HG03025 (cell line): ENCODE measurements around the gene SGPP2.
A peak's percentile ranks its signal among the peaks of the same experiment; 100 is the strongest.
"Not testable (repeated sequence)": the region's sequence is repeated elsewhere in the genome, so short reads cannot be mapped to it uniquely, and the experiment has no call there.

ENCODE experiments used
- ATAC-seq: cut with Tn5 transposase; IDR thresholded peaks from one replicate; pipeline ENCODE4 v1.9.1; 2021; ENCODE audit warnings: mild to moderate bottlenecking, moderate library complexity; ENCODE audit not compliant: unreplicated experiment, low FRiP score

Gene SGPP2

DNA sequence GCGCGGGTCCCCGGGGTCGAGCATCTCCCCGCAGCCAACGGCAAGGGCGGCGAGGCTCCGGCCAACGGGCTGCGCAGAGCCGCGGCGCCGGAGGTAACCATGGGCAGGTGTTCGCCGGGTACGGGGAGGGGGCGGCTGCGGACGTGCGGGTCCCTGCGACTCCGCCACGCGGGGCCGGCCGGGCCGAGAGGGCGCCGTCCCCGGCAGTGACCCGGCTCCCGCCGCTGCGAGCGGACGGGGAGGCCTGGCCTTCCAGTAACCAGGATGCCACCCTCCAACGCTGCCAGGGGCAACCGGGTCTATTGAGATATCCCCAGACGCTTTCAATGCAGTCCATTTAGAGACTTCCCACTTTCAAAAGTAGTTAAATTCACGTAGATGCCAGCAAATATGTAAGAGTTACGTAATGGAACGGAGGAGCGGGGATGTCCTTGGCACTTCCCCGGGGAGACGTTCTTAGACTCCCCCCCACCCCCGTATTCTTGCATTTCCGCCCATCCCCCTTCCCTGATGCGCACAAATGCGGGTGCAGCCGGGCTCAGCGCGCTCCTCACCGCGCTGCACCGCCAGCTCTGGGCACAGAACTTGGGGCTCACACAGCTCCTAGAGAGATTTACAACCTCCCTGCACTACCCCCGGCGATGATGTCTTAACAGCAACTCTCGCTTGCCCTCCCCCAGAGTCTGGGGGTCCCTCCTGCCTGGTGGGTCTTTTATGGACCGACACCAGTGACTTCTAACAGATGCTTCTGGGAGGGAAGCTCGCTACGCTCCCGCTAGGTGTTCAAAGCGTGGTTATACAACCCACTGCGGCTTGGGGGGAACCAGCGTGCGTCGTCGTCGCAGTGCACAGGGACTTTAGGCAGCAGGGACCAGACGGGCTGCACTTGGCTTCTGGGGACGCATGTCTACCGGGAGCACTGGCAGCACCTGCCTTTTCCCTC is 657 bp downstream of the SGPP2 start:
- ATAC-seq, result peak; percentile 16

DNA sequence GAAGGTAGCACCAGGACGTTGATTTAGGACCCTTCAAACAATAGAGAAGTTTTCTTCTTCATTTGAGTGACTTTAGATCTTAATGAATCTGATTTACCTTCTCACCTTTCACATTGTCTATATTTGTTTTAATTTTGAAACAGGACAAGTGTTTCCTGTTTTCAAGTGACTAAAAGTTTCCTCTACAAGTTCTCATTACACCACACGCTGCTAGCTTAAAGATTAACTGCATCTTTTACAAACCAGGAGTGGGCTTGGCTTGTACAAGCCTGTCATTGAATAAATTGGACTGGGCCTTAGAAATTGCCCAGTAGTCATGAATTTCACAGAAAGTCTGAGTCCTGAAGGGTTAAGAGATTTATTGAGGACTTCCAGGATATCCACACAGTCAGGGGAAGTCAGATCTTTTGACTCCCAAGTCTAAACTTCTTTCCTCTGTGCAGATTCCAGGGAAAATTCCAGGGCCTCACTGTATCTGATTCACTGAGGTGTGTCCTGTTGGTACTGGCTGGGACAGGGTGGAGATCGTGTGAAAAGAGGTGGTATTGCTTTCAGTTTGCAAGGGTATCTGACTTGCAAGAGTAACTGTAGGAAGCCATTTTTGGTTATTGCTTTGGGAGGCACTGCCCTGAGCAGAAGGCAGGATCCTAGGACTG is 3.4 kb downstream of the SGPP2 start:
- ATAC-seq, result peak; percentile 36

DNA sequence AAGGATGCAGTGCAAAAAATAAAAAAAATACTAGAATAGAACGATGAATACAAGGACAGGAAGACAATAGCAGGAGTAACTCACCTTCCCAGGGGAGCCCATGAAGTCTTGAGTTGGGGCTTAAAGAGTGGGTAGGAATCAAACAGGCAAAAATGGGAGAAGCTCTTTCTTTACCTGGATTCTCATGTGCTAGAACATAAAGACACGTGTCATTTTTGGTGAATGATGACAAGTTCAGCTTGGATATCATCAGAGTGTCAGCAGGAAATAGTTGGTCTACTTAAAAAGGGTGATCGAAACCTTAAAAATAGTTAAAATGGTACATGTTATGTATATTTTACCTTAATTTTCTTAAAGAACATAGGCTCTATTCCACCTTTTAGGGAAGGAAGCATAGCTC is 5.7 kb downstream of the SGPP2 start:
- ATAC-seq, result no peak

DNA sequence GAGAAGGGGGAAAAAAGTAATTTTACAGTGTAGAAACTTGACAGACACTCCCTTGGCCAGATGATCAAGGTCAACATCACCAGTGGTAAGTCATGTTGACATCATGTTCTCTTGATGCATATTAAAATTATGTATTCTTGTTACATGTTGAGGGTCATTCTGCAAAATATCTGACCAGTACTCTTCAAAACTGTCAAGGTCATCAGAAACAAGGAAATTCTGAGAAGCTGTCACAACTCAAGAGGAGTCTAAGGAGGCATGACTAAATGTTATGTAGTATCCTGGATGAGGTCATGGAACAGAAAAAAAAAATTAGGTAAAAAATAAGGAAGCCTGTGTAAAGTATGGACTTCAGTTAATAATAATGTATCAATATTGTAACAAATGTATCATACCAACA is 6.3 kb downstream of the SGPP2 start:
- ATAC-seq, result no peak

DNA sequence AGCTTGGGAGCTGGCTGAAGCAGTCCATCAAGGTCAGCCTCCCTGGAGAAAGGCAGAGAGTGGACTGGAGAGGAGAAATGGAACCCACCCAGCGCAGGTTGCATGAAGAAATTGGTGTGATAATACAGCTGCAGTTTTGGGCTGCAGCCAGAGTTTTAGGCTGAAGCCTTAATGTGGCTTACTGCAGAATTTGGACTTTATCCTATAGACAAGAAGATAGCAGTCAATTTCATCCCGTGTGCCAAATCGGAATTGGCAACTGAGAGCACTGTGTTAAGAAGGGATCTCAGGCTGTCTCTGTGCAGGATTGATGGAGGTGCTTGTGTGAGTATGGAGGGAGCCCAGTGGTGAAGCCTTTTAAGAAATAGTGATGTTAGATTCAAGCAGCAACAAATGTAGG is 7.5 kb downstream of the SGPP2 start:
- no peak for ATAC-seq

DNA sequence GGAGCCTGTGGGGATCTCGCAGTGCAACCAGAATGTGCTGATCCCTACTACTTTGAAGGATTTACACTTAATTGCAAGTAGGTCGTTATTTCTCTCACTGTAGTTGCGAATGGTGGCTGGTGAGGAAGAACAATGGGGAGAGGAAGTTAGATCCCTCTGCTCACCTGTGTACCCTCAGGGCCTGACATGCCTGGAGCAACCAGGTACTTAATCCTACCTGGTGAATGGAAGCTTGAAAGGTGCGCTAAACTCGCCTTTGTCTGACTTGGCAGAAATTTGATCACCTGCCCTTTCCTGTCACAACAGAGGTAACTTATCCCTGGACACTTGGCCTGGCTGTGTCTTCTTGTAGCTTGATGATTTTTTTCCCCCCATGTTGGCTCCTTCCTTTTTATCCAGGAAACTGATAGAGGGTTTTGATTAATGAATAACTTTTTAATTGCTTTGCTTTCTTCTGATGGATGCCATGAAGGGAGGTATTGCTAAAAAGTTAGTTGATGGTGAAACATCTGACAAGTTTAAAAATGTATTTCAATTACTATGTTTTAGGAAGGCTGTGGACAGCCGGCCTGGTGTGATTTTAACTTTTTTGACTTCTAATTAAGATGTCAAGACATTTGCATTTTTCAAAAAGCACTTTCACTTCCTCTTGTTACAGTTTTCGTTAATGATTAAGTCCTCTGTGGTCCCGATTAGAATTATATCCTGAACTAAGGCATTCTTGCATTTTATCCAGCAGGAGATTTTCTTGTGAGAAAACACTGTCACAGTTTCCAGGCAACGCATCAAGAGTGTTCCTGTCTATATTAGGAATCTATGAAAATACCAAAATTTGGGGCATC is 9.2 kb downstream of the SGPP2 start:
- ATAC-seq, result peak; percentile 83

DNA sequence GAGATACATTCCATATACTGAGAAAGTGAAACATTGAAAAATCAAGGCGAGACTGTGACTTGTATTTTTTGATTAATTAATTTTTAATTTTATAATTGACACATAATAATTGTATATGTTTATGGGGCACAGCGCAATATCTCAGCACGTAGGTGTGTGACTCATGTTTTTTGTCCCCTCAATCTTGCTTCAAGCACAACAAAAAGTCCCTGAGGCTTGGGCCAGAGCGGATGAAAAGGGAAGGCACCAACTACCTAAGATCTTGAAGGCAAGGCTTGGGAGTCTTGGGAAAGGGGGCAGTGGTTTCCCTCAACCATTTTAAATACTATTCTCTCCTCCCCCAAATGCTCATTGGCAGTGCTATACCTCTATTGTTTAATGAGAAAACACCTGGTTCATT is 9.9 kb downstream of the SGPP2 start:
- peak; percentile 34 for ATAC-seq

DNA sequence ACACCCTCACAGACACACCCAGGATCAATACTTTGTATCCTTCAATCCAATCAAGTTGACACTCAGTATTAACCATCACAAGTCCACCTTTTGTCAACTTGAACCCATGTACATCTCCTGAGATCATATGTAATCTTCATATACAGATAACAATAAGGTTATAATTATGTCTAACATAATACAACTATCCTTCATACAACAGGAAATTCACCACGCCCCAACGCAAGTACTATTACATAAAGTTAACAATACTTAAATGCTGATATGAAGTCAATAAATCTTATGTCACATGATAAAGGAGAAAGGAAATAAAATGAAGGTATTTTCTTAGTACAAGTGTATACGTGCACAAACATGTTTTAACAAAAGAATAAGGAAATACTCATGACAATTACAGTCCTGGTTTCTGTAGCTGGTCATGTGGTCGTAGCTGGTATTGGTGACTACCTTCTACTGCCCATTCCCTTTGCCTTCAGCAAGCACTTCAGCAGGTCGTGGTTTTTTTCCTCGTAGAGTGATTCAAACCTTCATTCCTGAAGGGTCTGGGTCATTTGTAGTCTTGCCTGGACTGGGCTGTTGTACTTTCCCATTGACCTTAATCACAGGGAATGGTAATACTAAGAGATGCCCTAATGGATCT is 11.2 kb downstream of the SGPP2 start:
- not testable (repeated sequence) for ATAC-seq

DNA sequence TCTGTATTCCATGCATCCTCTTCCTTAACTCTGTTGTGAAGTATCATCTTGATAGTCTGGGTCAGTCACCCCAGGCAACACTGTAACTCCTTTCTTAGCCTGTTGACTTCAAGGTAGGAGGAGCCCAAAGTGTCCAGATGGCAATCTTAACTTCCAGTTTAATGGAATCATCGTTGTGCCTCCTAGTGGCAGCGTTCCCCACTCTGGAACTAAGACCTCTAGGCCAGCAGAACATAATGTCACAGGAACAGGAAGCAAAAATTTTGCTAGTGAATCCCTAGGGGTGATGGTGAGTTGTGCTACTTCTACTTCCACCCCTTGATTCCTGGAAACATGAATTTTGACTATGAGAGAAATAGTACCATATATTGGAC is 11.7 kb downstream of the SGPP2 start:
- no peak for ATAC-seq

DNA sequence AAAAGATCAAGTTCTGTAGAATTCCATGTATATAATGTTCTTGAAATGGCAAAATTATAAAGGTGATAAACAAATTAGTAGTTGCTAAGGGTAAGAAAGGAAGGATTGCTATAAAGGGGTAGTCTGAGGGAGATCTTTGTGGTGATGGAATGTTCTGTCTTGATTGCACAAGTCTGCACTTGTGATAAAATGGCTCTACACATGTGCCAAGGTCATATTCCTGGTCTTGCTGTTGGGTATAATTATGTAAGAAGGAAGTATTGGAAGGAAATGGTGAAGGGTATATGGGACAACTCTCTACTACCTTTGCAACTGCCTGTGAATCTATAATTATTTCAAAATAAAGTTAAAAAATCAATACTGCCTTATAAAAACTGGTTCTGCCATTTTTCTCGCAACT is 15.3 kb downstream of the SGPP2 start:
- ATAC-seq, result no peak

DNA sequence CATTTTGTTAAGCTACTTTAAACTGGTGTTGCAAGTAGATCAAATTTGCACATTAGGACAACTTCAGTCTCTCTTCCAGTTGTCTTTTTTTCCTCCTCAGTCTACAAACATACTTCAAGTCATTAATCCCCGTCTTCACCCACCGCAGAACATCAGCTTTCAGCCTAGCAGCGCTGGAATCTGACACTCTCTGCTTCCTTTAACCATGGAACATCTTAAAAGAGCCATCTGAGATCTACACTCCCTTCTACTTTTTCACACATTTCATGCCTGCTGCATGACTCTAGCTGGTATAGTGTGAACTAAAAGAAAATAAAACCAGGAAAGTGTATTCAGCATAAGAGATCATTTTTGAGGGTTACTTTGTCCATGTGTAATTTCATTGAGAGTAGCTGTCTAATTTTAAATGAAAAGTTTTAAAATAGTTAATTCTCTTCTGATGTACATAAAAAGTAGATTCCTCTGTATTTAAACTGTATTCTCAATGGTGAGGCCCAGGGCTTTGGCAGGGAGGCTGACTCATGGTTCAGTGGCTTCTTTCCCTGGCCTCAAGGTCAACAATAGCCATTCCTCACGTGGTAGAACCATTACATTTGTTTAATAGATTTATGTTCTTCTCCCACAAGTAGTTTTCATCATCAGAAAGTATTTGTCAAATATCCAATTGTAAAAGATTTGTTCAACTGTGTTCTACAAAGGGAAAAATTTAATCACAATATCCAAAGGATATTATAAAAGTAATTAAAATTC is 16.5 kb downstream of the SGPP2 start:
- ATAC-seq, result no peak

DNA sequence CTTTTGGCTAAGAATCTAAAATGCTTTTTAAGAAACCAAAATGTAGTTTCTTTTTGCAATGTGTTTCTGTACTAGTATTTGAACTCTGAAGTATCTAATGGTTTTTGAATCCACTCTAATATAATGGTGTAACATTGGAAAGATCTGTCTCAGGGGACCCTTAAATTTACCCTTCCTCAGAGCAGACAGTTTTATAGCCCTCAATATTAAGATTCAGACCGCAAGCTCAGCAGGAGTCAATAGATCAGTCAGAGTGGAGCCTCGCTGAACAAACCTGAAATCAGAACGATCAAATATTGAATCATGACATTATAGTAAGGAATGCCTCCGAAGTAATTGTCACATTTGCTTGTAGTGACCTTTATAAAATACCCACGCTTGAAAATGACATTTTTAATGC is 18.3 kb downstream of the SGPP2 start:
- ATAC-seq, result no peak

DNA sequence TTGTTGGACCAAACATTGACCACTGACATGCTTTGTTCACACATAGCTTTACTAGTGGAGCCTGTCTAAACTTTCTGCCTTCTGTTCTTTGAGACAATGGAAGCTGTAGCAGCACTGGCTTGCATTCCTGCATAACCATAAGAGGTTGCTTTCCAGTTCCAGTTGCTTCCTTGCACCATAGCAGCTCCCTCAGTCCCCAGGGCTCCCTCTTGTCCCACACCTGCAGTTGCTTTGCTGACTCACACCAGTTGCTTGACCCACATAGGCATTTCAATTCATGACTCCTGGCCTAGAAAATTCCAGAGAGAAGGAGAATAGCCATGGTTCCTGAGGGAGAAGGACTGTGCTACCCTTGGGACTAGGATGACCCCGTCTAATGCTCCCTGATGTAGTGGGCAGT is 20.9 kb downstream of the SGPP2 start:
- ATAC-seq, result no peak

DNA sequence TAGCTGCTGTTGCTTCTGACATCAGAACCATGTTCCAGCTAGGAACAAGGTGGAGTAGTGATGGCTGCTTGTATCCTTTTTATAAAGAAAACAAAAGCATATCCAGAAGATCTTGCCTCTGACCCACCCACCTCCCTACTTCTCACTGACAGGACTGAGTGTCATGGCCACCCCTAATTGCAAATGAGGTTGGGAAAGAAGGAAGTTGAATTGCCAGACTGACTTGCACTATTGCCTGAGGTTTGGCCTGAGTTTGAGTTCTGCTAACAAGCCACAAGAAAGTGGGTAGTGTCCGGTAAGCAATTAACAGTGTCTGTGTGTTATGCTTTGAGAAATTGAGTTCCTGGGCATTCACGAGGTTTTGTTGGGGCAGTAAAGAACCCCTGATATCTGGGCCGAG is 22.8 kb downstream of the SGPP2 start:
- ATAC-seq, result no peak

DNA sequence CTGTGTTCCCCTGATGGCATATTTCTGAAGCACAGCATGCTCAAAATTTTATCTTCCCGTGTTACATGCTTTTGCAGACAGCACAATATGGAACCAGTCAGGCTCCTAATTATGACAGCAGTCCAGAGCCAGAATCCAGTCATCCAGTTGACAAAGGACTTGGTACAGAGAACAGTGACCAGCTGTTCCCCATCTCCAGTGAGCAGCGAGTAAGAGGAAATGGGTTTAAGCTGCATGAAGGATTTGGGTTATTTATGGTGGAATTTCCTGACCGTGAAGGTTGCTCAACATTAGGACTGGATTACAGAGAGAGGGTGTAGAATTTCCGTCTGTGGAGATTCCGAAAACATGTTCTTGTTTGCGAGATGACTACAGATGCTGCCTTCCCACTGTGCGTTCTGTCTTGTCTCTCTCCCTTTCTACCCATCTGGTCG is 24.4 kb downstream of the SGPP2 start:
- no peak for ATAC-seq

DNA sequence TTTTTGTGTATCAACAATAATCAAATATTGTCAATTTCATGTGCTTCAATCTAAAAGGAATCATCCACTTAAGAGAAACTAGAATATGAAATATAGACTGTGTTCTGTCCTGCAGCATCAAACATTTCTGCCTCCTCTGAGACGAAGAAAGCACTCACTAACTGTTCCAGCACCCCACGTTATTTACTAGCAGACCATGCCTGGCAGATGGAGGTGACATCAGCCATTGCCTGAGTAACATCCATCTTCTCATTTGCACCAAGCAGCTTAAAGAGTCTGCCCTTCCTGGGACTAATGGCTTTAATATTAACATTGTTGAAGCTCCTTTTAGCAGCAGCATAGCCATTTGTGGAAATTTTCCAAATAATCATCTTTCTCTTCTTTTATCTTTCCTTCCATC is 25.7 kb downstream of the SGPP2 start:
- no peak for ATAC-seq

DNA sequence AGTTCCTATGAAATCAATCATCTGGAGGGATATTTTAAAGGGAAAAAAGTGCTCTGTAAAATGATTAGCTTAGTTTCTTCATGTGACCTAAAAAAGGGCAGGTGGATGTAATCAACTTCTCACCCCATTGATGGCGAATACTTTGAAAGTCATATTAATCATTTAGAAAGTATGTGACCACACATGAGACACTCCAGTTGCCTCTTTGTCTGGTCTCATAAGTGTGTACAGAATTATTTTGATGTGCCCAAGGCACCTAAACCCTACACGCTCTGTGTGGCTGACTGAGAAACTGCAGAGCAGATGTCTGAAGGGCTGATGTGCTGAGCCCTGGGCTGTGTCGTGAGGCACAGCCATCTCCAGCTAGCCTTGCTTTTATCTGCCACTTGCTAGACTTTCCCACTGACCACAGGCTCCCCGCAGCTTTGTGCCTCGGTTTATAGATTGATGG is 26.9 kb downstream of the SGPP2 start:
- peak; percentile 98 for ATAC-seq

DNA sequence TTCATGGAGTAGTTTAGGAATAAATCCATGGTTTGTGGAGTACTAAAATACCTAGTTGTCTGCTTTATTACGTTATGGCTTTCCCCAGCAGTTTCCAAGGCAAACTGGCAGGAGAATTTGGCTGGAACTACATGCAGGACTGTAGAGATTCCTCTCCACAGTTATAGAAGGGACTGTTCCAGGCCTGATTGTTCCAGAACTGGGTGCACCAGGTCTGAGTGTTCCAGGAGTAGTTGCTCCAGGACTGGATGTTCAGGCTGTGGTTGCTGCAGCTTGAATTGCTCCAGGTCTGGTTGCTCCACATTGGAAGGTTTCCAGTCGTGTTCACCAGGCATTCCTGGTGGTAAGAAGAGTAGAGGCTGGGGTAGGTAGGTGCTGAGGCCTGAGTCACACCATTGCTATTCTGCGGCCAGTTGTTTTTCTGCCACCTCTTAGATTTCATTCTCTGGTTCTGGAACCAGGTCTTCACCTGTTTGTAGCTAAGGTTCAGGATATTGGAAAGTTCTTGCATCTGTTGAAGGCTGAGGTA is 28.1 kb downstream of the SGPP2 start:
- no peak for ATAC-seq

DNA sequence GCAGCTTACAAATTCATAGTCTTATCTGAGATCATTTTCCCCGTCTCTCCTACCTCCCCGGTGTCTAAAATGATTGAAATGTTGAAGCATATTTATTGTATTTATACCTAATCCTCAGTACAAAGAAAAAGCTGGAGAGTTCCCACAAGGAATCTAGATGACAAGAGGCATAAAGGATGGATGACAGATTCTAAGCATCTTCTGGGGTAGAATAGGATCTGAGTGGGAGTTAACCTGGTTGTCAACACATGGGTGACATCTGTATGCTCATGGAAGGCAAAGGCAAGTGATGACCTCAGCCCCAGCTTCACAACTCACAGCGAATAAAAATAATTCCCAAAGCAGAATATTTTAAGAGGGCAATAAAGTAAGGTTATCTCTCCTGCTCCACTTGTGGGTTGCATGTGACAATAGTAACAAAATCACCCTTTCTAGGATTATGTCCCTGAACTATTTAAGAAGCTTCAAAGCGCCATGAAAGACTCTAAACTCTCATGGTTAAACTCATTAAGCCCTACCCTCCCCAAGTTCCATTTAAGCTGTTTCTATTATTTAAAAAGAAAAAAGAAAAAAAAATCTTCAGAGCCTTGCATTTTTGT is 32.2 kb downstream of the SGPP2 start:
- ATAC-seq, result no peak
